SU-DHL-6 (cell line): ENCODE data around the gene DNAH17.
"Not testable (repeated sequence)": the region's sequence is repeated elsewhere in the genome, so short reads cannot be mapped to it uniquely, and the experiment has no call there.

ENCODE experiments used
- CTCF ChIP-seq: fragments of 200-600 bp; sonication (generic); IDR thresholded peaks from one replicate; pipeline ENCODE4 v1.5.1; 2017; ENCODE audit warnings: antibody characterized with exemption, mild to moderate bottlenecking, low read length, moderate library complexity; ENCODE audit not compliant: insufficient read depth, poor library complexity, severe bottlenecking
- EZH2phosphoT487 ChIP-seq: fragments of 200-600 bp; sonication (generic), shearing (Covaris generic); conservative IDR thresholded peaks from 2 replicates; pipeline ENCODE4 v1.6.1; 2018; ENCODE audit warnings: mild to moderate bottlenecking, antibody characterized with exemption, low read length, moderate library complexity, mixed read lengths

GRCh38 chr17:78466109-78466785, 110.9 kb downstream of the DNAH17 start:
- not testable (repeated sequence) for TF ChIP-seq CTCF, EZH2phosphoT487
